NCI-H1436 treated with DMSO at 0.1 percent for 48 hours (cell line): Measurements from ENCODE around the gene TNFRSF21.
"Not testable (repeated sequence)": the region's sequence is repeated elsewhere in the genome, so short reads cannot be mapped to it uniquely, and the experiment has no call there.

Source experiments
- DNase-seq: peaks from one replicate; lab custom pipeline; 2025; lab: John Stamatoyannopoulos, UW

The TNFRSF21 gene

GRCh38 chr6:47309291-47310130 is at the start of gene TNFRSF21:
TNFRSF21 (minus strand) TSS chr6:47309905; CDS start chr6:47309511, 394 bp downstream.
- peak; percentile 56 for DNase-seq

GRCh38 chr6:47358440-47359225 is 48.9 kb upstream of the TNFRSF21 start:
- no peak for DNase-seq

- no peak for DNase-seq
Observed at GRCh38 chr6:47357827-47358226, 48.1 kb upstream of the TNFRSF21 start.

GRCh38 chr6:47355496-47355895 is 45.8 kb upstream of the TNFRSF21 start:
- no peak for DNase-seq

GRCh38 chr6:47353871-47354270 is 44.2 kb upstream of the TNFRSF21 start:
- DNase-seq: no peak

GRCh38 chr6:47352966-47353365 is 43.3 kb upstream of the TNFRSF21 start:
- DNase-seq: no peak

GRCh38 chr6:47352194-47352920 is 42.7 kb upstream of the TNFRSF21 start:
- DNase-seq: no peak

- no peak for DNase-seq
Observed at GRCh38 chr6:47351621-47352020, 41.9 kb upstream of the TNFRSF21 start.

GRCh38 chr6:47349931-47350330 is 40.2 kb upstream of the TNFRSF21 start:
- DNase-seq: no peak

- no peak for DNase-seq
Observed at GRCh38 chr6:47348316-47348863, 38.7 kb upstream of the TNFRSF21 start.

- no peak for DNase-seq
Observed at GRCh38 chr6:47345761-47346160, 36.1 kb upstream of the TNFRSF21 start.

- DNase-seq: no peak
Observed at GRCh38 chr6:47344022-47344421, 34.3 kb upstream of the TNFRSF21 start.

- no peak for DNase-seq
Observed at GRCh38 chr6:47343600-47343999, 33.9 kb upstream of the TNFRSF21 start.

- DNase-seq: no peak
Observed at GRCh38 chr6:47342824-47343223, 33.1 kb upstream of the TNFRSF21 start.

GRCh38 chr6:47337519-47337918 is 27.8 kb upstream of the TNFRSF21 start:
- DNase-seq: no peak

- DNase-seq: no peak
Observed at GRCh38 chr6:47336334-47336733, 26.6 kb upstream of the TNFRSF21 start.

GRCh38 chr6:47335466-47335865 is 25.8 kb upstream of the TNFRSF21 start:
- DNase-seq: no peak

- no peak for DNase-seq
Observed at GRCh38 chr6:47334334-47334733, 24.6 kb upstream of the TNFRSF21 start.

- DNase-seq: not testable (repeated sequence)
Observed at GRCh38 chr6:47328606-47329005, 18.9 kb upstream of the TNFRSF21 start.

- DNase-seq: not testable (repeated sequence)
Observed at GRCh38 chr6:47328139-47328538, 18.4 kb upstream of the TNFRSF21 start.

- DNase-seq: no peak
Observed at GRCh38 chr6:47323887-47324286, 14.2 kb upstream of the TNFRSF21 start.

- DNase-seq: no peak
Observed at GRCh38 chr6:47323321-47323720, 13.6 kb upstream of the TNFRSF21 start.
